ENCODE results near the gene DACT2. TPM values are rescaled to one million over a fixed set of nuclear protein-coding genes. Genes with fewer than 3 reads are reported as not detected.

The DACT2 gene
- total RNA-seq, 2 donors from 2014 or later: 16.6 to 39.9 TPM

DNA sequence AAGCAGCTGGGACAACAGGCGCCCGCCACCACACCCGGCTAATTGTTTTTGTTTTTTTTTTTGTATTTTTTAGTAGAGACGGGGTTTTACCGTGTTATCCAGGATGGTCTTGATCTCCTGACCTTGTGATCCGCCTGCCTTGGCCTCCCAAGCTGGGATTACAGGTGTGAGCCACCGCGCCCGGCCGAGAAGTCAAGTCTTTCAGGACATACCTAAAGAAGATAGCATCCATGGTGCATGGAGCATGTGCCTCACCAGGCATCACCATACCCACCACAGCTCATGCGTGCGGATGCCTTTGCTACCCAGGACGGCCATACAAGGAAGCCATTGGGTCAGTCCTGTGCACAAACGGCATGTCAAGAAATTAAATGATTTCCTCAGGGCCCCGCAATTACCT, 60.8 kb downstream of the DACT2 start:
- Histone ChIP-seq H3K9ac (ENCODE audit: extremely low read depth, low read length, poor library complexity, severe bottlenecking) (no peak overlapping the region), H3K4me3 (ENCODE audit: low read length) (no peak overlapping the region), H3K27ac (ENCODE audit: low read depth, low read length) (no peak overlapping the region), H3K4me1 (ENCODE audit: control insufficient read depth, insufficient read depth, low read length) (peaks cover 6% of the 10 kb centered on the region), H3K9me3 (ENCODE audit: control insufficient read depth, low read length) (peaks cover 15% of the 10 kb centered on the region), H3K36me3 (ENCODE audit: control insufficient read depth, insufficient read depth, low read length) (no peaks in the 10 kb centered on the region), H3K27me3 (ENCODE audit: control insufficient read depth, insufficient read depth, low read length, poor library complexity, severe bottlenecking) (peaks cover 5% of the 10 kb centered on the region)
- Mint-ChIP-seq H3K27ac (no peak overlapping the region), H3K27me3 (ENCODE audit: insufficient read depth) (peaks cover 31% of the 10 kb centered on the region), H3K4me1 (peaks cover 14% of the 10 kb centered on the region), H3K4me3 (no peak overlapping the region), H3K36me3 (ENCODE audit: low read depth) (no peaks in the 10 kb centered on the region), H3K9me3 (peaks cover 13% of the 10 kb centered on the region)
- TF ChIP-seq, protein P1, sequence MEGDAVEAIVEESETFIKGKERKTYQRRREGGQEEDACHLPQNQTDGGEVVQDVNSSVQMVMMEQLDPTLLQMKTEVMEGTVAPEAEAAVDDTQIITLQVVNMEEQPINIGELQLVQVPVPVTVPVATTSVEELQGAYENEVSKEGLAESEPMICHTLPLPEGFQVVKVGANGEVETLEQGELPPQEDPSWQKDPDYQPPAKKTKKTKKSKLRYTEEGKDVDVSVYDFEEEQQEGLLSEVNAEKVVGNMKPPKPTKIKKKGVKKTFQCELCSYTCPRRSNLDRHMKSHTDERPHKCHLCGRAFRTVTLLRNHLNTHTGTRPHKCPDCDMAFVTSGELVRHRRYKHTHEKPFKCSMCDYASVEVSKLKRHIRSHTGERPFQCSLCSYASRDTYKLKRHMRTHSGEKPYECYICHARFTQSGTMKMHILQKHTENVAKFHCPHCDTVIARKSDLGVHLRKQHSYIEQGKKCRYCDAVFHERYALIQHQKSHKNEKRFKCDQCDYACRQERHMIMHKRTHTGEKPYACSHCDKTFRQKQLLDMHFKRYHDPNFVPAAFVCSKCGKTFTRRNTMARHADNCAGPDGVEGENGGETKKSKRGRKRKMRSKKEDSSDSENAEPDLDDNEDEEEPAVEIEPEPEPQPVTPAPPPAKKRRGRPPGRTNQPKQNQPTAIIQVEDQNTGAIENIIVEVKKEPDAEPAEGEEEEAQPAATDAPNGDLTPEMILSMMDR (conservative IDR thresholded peaks at IDR 0.05): no peak
- WGBS, 2 experiments (ENCODE audit: insufficient coverage in 1 of 2, insufficient read length in 1 of 2): 88 to 89% methylated on average over 10 to 15 of the region's 15 CpGs
- no peak for DNase-seq

DNA sequence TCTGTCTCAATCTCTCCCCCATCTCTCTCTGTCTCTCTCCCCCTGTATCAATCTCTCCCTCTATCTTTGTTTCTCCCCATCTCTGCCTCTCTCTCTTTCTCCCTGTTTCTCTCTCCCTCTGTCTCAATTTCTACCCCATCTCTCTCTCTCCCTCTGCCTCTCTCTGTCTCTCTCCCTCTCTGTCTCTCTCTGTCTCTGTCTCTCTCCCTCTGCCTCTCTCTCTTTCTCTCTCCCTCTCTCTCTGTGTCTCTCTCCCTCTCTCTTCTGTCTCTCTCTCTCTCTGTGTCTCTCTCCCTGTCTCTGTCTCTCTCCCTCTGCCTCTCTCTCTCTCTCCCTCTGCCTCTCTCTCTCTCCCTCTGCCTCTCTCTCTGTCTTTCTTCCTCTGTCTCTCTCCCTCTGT, 62.6 kb downstream of the DACT2 start:
- Mint-ChIP-seq H3K36me3 (ENCODE audit: low read depth) (no peaks in the 10 kb centered on the region), H3K4me1 (peaks cover 17% of the 10 kb centered on the region), H3K4me3 (no peak overlapping the region), H3K9me3 (peaks cover 13% of the 10 kb centered on the region), H3K27ac (no peak overlapping the region), H3K27me3 (ENCODE audit: insufficient read depth) (peaks cover 32% of the 10 kb centered on the region)
- peaks cover 15% of the 10 kb centered on the region for H3K9me3 ChIP-seq (ENCODE audit: control insufficient read depth, low read length)
- no peak overlapping the region for H3K9ac ChIP-seq (ENCODE audit: extremely low read depth, low read length, poor library complexity, severe bottlenecking)
- H3K4me1 ChIP-seq (ENCODE audit: control insufficient read depth, insufficient read depth, low read length): no peaks in the 10 kb centered on the region
- DNase-seq: no peak
- peaks cover 5% of the 10 kb centered on the region for H3K27me3 ChIP-seq (ENCODE audit: control insufficient read depth, insufficient read depth, low read length, poor library complexity, severe bottlenecking)
- H3K36me3 ChIP-seq (ENCODE audit: control insufficient read depth, insufficient read depth, low read length): no peaks in the 10 kb centered on the region
- H3K27ac ChIP-seq (ENCODE audit: low read depth, low read length): no peak overlapping the region
- TF ChIP-seq, protein P1 (conservative IDR thresholded peaks at IDR 0.05): no peak
- no peak overlapping the region for H3K4me3 ChIP-seq (ENCODE audit: low read length)

Other genes starting within 250 kb of the DACT2 start
- not detected for gene FRMD1, start 240.6 kb downstream of the DACT2 start, total RNA-seq
- under 1 TPM in 1 of 2 donors, not detected in 1; 0.20 TPM for gene SMOC2, start 121.4 kb upstream of the DACT2 start, total RNA-seq

Data from endodermal cell (in vitro differentiated cells).